Cardiac muscle cell (in vitro differentiated cells and primary cell): Measurements from ENCODE around the gene PAX8. TPM values are rescaled to one million over a fixed set of nuclear protein-coding genes. Genes with fewer than 3 reads are reported as not detected.

Experiments used
- DNase-seq, 2 donors: peaks; one replicate each; pipeline versions ENCODE4 v3.0.0 to v3.0.0-alpha.2; 2010 to 2017; ENCODE audit warnings: low read depth in 1 of 2, low spot score in 1 of 2
- H3K27ac ChIP-seq: fragments of 200-600 bp; sonication (generic); 2 replicates; pipeline ENCODE4 v1.5.1; 2016
- H3K27me3 ChIP-seq: fragments of 200-600 bp; sonication (generic); 2 replicates; pipeline ENCODE4 v1.6.0; 2016; ENCODE audit warnings: control low read depth
- H3K36me3 ChIP-seq: fragments of 200-600 bp; sonication (generic); 2 replicates; pipeline ENCODE4 v1.5.1; 2016; ENCODE audit warnings: control low read depth
- H3K4me1 ChIP-seq: fragments of 200-600 bp; sonication (generic); 2 replicates; pipeline ENCODE4 v1.8.1; 2017; ENCODE audit warnings: low read depth, mild to moderate bottlenecking, mixed run types
- H3K4me3 ChIP-seq: fragments of 200-600 bp; sonication (generic); 2 replicates; pipeline ENCODE4 v1.5.1; 2016; ENCODE audit warnings: mild to moderate bottlenecking
- H3K9me3 ChIP-seq: fragments of 200-600 bp; sonication (generic); 2 replicates; pipeline ENCODE4 v1.5.1; 2017; ENCODE audit warnings: low read depth, mild to moderate bottlenecking, control low read depth
- CTCF ChIP-seq: IDR thresholded peaks from 2 replicates; pipeline ENCODE4 v1.5.1; 2012; ENCODE audit warnings: low read depth, mild to moderate bottlenecking, low read length
- polyA plus RNA-seq: library from polyadenylated mRNA; unstranded; fragments of >200 nt; fragmentation: Nextera tagmentation; extraction: Ambion mirVana; gene quantifications from 2 replicates; pipeline ENCODE4 v1.2.1, GENCODE V29; 2016
- total RNA-seq: library from RNA; depleted of rRNA; stranded (reverse); fragments of >200 nt; gene quantifications from 2 replicates; pipeline ENCODE4 v1.2.3, GENCODE V29; 2016

PAX8 gene
- total and polyA plus RNA-seq, 2 experiments from 2014 or later, result not detected

GRCh38 chr2:113221846-113222245 lies 56.9 kb downstream of the PAX8 start:
- DNase-seq, result no peak
- TF ChIP-seq CTCF, result no peak
- Histone ChIP-seq H3K27ac (no peak overlapping the region), H3K36me3 (no peaks in the 10 kb centered on the region), H3K4me3 (no peak overlapping the region), H3K4me1 (peaks cover 15% of the 10 kb centered on the region), H3K9me3 (no peaks in the 10 kb centered on the region), H3K27me3 (no peaks in the 10 kb centered on the region)

- no peaks in the 10 kb centered on the region for H3K9me3 ChIP-seq
- no peak for TF ChIP-seq CTCF
- no peak overlapping the region for H3K4me3 ChIP-seq
- no peaks in the 10 kb centered on the region for H3K36me3 ChIP-seq
- H3K27ac ChIP-seq, result no peak overlapping the region
- no peak for DNase-seq
- H3K27me3 ChIP-seq, result no peaks in the 10 kb centered on the region
- peaks cover 14% of the 10 kb centered on the region for H3K4me1 ChIP-seq
These were observed 57.6 kb downstream of the PAX8 start for GRCh38 chr2:113220970-113221708.

GRCh38 chr2:113219889-113220641 lies 58.7 kb downstream of the PAX8 start:
- DNase-seq, result peak in 1 of 2 donors; percentile 76
- no peaks in the 10 kb centered on the region for H3K36me3 ChIP-seq
- H3K27ac ChIP-seq, result no peak overlapping the region
- H3K9me3 ChIP-seq, result no peaks in the 10 kb centered on the region
- H3K4me3 ChIP-seq, result no peak overlapping the region
- no peak for TF ChIP-seq CTCF
- H3K4me1 ChIP-seq, result peaks cover 7% of the 10 kb centered on the region
- no peaks in the 10 kb centered on the region for H3K27me3 ChIP-seq

- H3K4me1 ChIP-seq, result peaks cover 7% of the 10 kb centered on the region
- no peak for TF ChIP-seq CTCF
- no peak overlapping the region for H3K4me3 ChIP-seq
- no peak overlapping the region for H3K27ac ChIP-seq
- H3K27me3 ChIP-seq, result no peaks in the 10 kb centered on the region
- no peaks in the 10 kb centered on the region for H3K9me3 ChIP-seq
- no peak for DNase-seq
- no peaks in the 10 kb centered on the region for H3K36me3 ChIP-seq
These were observed 59.2 kb downstream of the PAX8 start for GRCh38 chr2:113219525-113219888.

GRCh38 chr2:113219092-113219441 lies 59.7 kb downstream of the PAX8 start:
- no peaks in the 10 kb centered on the region for H3K9me3 ChIP-seq
- H3K4me3 ChIP-seq, result no peak overlapping the region
- DNase-seq, result no peak
- no peak for TF ChIP-seq CTCF
- no peak overlapping the region for H3K27ac ChIP-seq
- H3K27me3 ChIP-seq, result no peaks in the 10 kb centered on the region
- no peaks in the 10 kb centered on the region for H3K36me3 ChIP-seq
- peaks cover 7% of the 10 kb centered on the region for H3K4me1 ChIP-seq
